VCaP (cell line): ENCODE results near the gene ZNF439.

Experiments used
- H3K27ac ChIP-seq: fragments of 450-650 bp; 2 replicates; pipeline ENCODE4 v1.5.1; 2017
- CTCF ChIP-seq: fragments of 450-650 bp; conservative IDR thresholded peaks from 2 replicates; pipeline ENCODE4 v1.5.1; 2017; ENCODE audit warnings: mild to moderate bottlenecking, moderate library complexity

Gene ZNF439

GRCh38 chr19:11848594-11849469 lies at the start of gene ZNF439:
Gene ZNF439, plus strand, starts transcription at chr19:11848726. Its CDS starts 142 bp downstream, at chr19:11848868.
- no peak for TF ChIP-seq CTCF
- peak within 1 kb of the TSS; percentile 77 for H3K27ac ChIP-seq

GRCh38 chr19:11806354-11807098 lies 42.0 kb upstream of the ZNF439 start:
- no peak for TF ChIP-seq CTCF
- H3K27ac ChIP-seq, result no peak overlapping the region

GRCh38 chr19:11807099-11807380 lies 41.5 kb upstream of the ZNF439 start:
- no peak for TF ChIP-seq CTCF
- H3K27ac ChIP-seq, result no peak overlapping the region

- TF ChIP-seq CTCF, result no peak
- H3K27ac ChIP-seq, result peak overlapping the region; percentile 92
Measured at GRCh38 chr19:11813703-11814028, 34.9 kb upstream of the ZNF439 start.

GRCh38 chr19:11814029-11814699 lies 34.4 kb upstream of the ZNF439 start, which contains the start of gene ZNF440:
Gene ZNF440, plus strand, starts transcription at chr19:11814273. Its CDS starts 175 bp downstream, at chr19:11814448.
- H3K27ac ChIP-seq, result peak within 1 kb of the TSS; percentile 92
- TF ChIP-seq CTCF, result no peak

GRCh38 chr19:11814700-11815035 lies 33.9 kb upstream of the ZNF439 start:
- TF ChIP-seq CTCF, result no peak
- peak overlapping the region; percentile 92 for H3K27ac ChIP-seq

GRCh38 chr19:11821474-11822109 lies 26.9 kb upstream of the ZNF439 start:
- no peak for TF ChIP-seq CTCF
- no peak overlapping the region for H3K27ac ChIP-seq
